ENCODE measurements around the gene VSIG1. TPM values are rescaled to one million over a fixed set of nuclear protein-coding genes. Genes with fewer than 3 reads are reported as not detected.

Gene VSIG1
- total and polyA plus RNA-seq, 2 experiments from 2014 or later: 1.2 to 1.7 TPM

- Histone ChIP-seq H3K27me3 (ENCODE audit: insufficient read depth) (no peaks in the 10 kb centered on the region), H3K4me2 (no peak overlapping the region), H3K36me3 (ENCODE audit: insufficient read depth) (no peaks in the 10 kb centered on the region), H4K20me1 (replicated peaks; ENCODE audit: insufficient read depth) (no peaks in the 10 kb centered on the region), H2AFZ (no peak overlapping the region), H3K27ac (ENCODE audit: low read depth) (no peak overlapping the region), H3F3A (replicated peaks; ENCODE audit: low read depth) (no peaks in the 10 kb centered on the region), H3K4me3 (no peak overlapping the region), H3K4me1 (ENCODE audit: insufficient read depth) (peaks cover 4% of the 10 kb centered on the region; the same call in 1 of the 2 replicates), H3K79me2 (replicated peaks; ENCODE audit: insufficient read depth) (no peaks in the 10 kb centered on the region), H3K9me2 (ENCODE audit: insufficient read depth) (no peaks in the 10 kb centered on the region)
- Mint-ChIP-seq H3K4me3 (no peak overlapping the region), H3K27ac (peak overlapping the region; percentile 77; the same call in 1 of the 2 replicates), H3K36me3 (ENCODE audit: low read depth) (no peaks in the 10 kb centered on the region), H3K9me3 (no peaks in the 10 kb centered on the region), H3K4me1 (peaks cover 17% of the 10 kb centered on the region), H3K27me3 (ENCODE audit: insufficient read depth, low read depth, poor library complexity) (no peaks in the 10 kb centered on the region)
- no peak for ATAC-seq
- peak; percentile 2 for DNase-seq (ENCODE audit: low spot score)
- TF ChIP-seq EZH2phosphoT487 (IDR thresholded peaks at IDR 0.05; ENCODE audit: unreplicated experiment) (no peak), EZH2 (IDR thresholded peaks at IDR 0.05; ENCODE audit: low read depth, unreplicated experiment) (no peak), STAT1 (IDR thresholded peaks at IDR 0.05; ENCODE audit: unreplicated experiment) (no peak), CTCF (conservative IDR thresholded peaks at IDR 0.05; ENCODE audit: low read depth in 2 of 2) (no peak)
These were observed 82.3 kb downstream of the VSIG1 start for GRCh38 chrX:108127152-108127551.

Other genes starting within 250 kb of the VSIG1 start
- 2.1 and 3.0 TPM in 2 replicates for gene MID2, start 219.2 kb upstream of the VSIG1 start, total RNA-seq (2014; rRNA removed; shearing (Covaris generic))
- gene MID2, start 219.2 kb upstream of the VSIG1 start, polyA plus RNA-seq (2016; fragmentation: Nextera tagmentation; extraction: Ambion mirVana): 0.31 and 0.84 TPM in 2 replicates
- 0.78 TPM in 1 of 2 replicates, not detected in the other for gene TEX13B, start 62.7 kb upstream of the VSIG1 start, total RNA-seq (2014; rRNA removed; shearing (Covaris generic))
- gene TEX13B, start 62.7 kb upstream of the VSIG1 start, polyA plus RNA-seq (2016; fragmentation: Nextera tagmentation; extraction: Ambion mirVana): 0.16 and 0.23 TPM in 2 replicates
- 53.0 and 71.1 TPM in 2 replicates for gene PSMD10, start 46.5 kb downstream of the VSIG1 start, total RNA-seq (2014; rRNA removed; shearing (Covaris generic))
- gene PSMD10, start 46.5 kb downstream of the VSIG1 start, polyA plus RNA-seq (2016; fragmentation: Nextera tagmentation; extraction: Ambion mirVana): 52.8 and 61.2 TPM in 2 replicates
- gene ATG4A, start 46.7 kb downstream of the VSIG1 start, total RNA-seq (2014; rRNA removed; shearing (Covaris generic)): 1.1 and 2.8 TPM in 2 replicates
- gene ATG4A, start 46.7 kb downstream of the VSIG1 start, polyA plus RNA-seq (2016; fragmentation: Nextera tagmentation; extraction: Ambion mirVana): 1.2 and 2.1 TPM in 2 replicates